Measurements from ENCODE around the gene ATP2B3.

Gene ATP2B3

DNA sequence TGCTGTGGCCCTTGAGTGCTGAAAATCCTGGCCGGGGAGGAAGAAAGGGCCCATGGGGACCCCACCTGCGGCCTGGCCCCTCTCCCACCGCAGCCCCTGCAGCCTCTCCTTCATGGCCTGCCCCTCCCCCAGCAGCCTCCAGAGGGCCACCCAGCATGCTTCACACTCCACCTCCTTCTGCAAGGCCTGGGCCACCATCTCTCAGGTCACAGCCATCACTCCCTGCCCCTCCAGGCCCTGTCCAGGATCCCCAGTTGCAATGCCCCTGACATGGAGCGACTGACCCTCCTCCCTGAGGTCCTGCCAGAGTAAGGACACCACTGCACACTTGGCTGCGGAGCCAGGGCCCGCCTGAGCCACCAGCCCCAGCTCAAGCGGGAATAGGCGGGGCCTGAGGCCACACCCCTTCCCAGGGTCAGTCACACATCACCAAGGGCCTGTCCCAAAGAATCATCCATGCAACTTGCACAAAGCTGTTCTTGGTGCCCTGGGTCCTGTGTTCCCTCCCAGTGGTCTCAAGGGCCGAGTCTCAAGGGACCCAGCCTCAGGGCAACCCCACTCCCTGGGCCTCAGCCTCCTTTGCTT, 48.6 kb downstream of the ATP2B3 start:
- Histone ChIP-seq H3K36me3 (ENCODE audit: control insufficient read depth, insufficient read depth, low read length) (no peaks in the 10 kb centered on the region), H3K4me3 (ENCODE audit: low read depth, low read length) (no peak overlapping the region), H3K4me1 (ENCODE audit: control insufficient read depth, insufficient read depth, low read length) (no peaks in the 10 kb centered on the region), H3K9ac (ENCODE audit: low read depth, low read length) (no peak overlapping the region), H3K9me3 (ENCODE audit: control insufficient read depth, insufficient read depth, low read length) (no peaks in the 10 kb centered on the region), H3K27me3 (ENCODE audit: control insufficient read depth, insufficient read depth, low read length) (no peaks in the 10 kb centered on the region)

DNA sequence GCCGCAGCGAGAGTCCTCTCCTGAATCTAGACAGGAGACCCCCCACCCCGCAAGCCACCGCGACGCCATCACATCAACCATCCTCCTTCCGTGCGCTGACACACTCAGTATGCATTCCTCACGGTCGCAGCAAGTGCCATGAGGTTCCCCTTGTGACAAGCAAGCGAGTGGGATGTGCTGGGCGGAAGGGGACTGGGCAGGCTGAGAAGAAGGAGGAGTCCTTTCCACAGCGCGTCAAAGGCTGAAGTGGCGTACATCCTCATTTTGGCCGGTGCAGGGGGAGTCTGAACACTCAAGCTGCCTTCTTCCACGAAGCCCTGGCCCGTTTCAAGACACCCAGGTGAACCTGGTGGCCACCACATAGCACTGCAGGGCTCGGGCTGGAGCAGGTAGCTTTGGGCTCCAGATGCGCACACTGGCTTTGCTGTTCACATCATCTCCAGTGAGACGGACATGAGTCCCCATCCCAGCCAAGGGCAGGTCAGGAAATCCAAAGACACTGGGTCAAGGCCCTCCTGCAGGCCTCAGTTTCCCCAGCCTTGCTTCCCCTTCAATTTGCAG, 51.1 kb downstream of the ATP2B3 start:
- no peaks in the 10 kb centered on the region for H3K9me3 ChIP-seq (ENCODE audit: control insufficient read depth, insufficient read depth, low read length)
- H3K36me3 ChIP-seq (ENCODE audit: control insufficient read depth, insufficient read depth, low read length) = no peaks in the 10 kb centered on the region
- no peaks in the 10 kb centered on the region for H3K4me1 ChIP-seq (ENCODE audit: control insufficient read depth, insufficient read depth, low read length)
- H3K27me3 ChIP-seq (ENCODE audit: control insufficient read depth, insufficient read depth, low read length) = no peaks in the 10 kb centered on the region
- no peak overlapping the region for H3K9ac ChIP-seq (ENCODE audit: low read depth, low read length)
- no peak overlapping the region for H3K4me3 ChIP-seq (ENCODE audit: low read depth, low read length)

GRCh38 chrX:153569475-153569874, 52.0 kb downstream of the ATP2B3 start:
- H3K4me1 ChIP-seq (ENCODE audit: control insufficient read depth, insufficient read depth, low read length) = no peaks in the 10 kb centered on the region

GRCh38 chrX:153571534-153571908, 54.1 kb downstream of the ATP2B3 start:
- H3K9ac ChIP-seq (ENCODE audit: low read depth, low read length) = no peak overlapping the region
- H3K27me3 ChIP-seq (ENCODE audit: control insufficient read depth, insufficient read depth, low read length) = no peaks in the 10 kb centered on the region
- no peak overlapping the region for H3K4me3 ChIP-seq (ENCODE audit: low read depth, low read length)
- H3K4me1 ChIP-seq (ENCODE audit: control insufficient read depth, insufficient read depth, low read length) = no peaks in the 10 kb centered on the region
- no peaks in the 10 kb centered on the region for H3K36me3 ChIP-seq (ENCODE audit: control insufficient read depth, insufficient read depth, low read length)
- peaks cover 3% of the 10 kb centered on the region for H3K9me3 ChIP-seq (ENCODE audit: control insufficient read depth, insufficient read depth, low read length)

More at GRCh38 chrX:153569475-153569874, 52.0 kb downstream of the ATP2B3 start:
- Histone ChIP-seq H3K9me3 (ENCODE audit: control insufficient read depth, insufficient read depth, low read length) (peaks cover 3% of the 10 kb centered on the region), H3K9ac (ENCODE audit: low read depth, low read length) (no peak overlapping the region), H3K36me3 (ENCODE audit: control insufficient read depth, insufficient read depth, low read length) (no peaks in the 10 kb centered on the region), H3K4me3 (ENCODE audit: low read depth, low read length) (no peak overlapping the region), H3K27me3 (ENCODE audit: control insufficient read depth, insufficient read depth, low read length) (no peaks in the 10 kb centered on the region)

- H3K4me3 ChIP-seq (ENCODE audit: low read depth, low read length) = no peak overlapping the region
- H3K36me3 ChIP-seq (ENCODE audit: control insufficient read depth, insufficient read depth, low read length) = no peaks in the 10 kb centered on the region
- H3K4me1 ChIP-seq (ENCODE audit: control insufficient read depth, insufficient read depth, low read length) = no peaks in the 10 kb centered on the region
- no peak overlapping the region for H3K9ac ChIP-seq (ENCODE audit: low read depth, low read length)
- peaks cover 5% of the 10 kb centered on the region for H3K9me3 ChIP-seq (ENCODE audit: control insufficient read depth, insufficient read depth, low read length)
- H3K27me3 ChIP-seq (ENCODE audit: control insufficient read depth, insufficient read depth, low read length) = no peaks in the 10 kb centered on the region
Observed at GRCh38 chrX:153572601-153573000, 55.2 kb downstream of the ATP2B3 start.

GRCh38 chrX:153573984-153574383, 56.5 kb downstream of the ATP2B3 start:
- Histone ChIP-seq H3K9ac (ENCODE audit: low read depth, low read length) (no peak overlapping the region), H3K4me1 (ENCODE audit: control insufficient read depth, insufficient read depth, low read length) (no peaks in the 10 kb centered on the region), H3K4me3 (ENCODE audit: low read depth, low read length) (no peak overlapping the region), H3K36me3 (ENCODE audit: control insufficient read depth, insufficient read depth, low read length) (no peaks in the 10 kb centered on the region), H3K27me3 (ENCODE audit: control insufficient read depth, insufficient read depth, low read length) (no peaks in the 10 kb centered on the region), H3K9me3 (ENCODE audit: control insufficient read depth, insufficient read depth, low read length) (peaks cover 5% of the 10 kb centered on the region)

DNA sequence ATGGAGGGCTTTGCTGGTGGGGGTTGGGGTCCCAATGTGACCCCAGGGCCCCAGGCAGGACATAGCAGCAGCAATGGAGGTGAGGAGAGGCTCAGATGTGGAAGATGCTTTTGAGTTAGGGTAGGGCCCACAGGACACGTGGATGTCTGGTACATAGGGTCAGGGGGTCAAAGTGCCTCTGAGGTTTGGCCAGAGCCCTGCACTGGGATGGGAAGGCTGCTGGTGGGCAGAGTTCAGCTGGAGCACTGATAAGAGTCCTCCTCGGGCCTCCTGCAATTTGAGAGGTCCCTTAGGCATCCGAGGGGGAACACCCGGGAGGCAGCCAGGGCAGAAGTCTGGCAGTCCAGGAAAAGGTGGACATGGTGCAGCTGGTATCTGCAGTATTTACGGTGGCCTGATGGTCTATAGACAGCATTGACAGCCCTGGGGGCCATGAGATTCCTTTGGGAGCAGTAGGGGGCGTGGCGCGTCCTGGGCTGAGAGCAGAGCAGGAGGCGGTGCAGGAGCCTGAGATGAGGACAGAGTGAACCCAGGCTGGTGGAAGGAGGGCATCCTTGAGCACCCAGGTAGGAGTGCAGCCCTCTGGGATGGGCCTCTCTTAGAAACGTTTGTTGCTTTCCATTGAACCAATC, 58.9 kb downstream of the ATP2B3 start:
- no peak overlapping the region for H3K9ac ChIP-seq (ENCODE audit: low read depth, low read length)
- H3K9me3 ChIP-seq (ENCODE audit: control insufficient read depth, insufficient read depth, low read length) = peaks cover 5% of the 10 kb centered on the region
- no peaks in the 10 kb centered on the region for H3K27me3 ChIP-seq (ENCODE audit: control insufficient read depth, insufficient read depth, low read length)
- no peaks in the 10 kb centered on the region for H3K36me3 ChIP-seq (ENCODE audit: control insufficient read depth, insufficient read depth, low read length)
- H3K4me1 ChIP-seq (ENCODE audit: control insufficient read depth, insufficient read depth, low read length) = no peaks in the 10 kb centered on the region
- H3K4me3 ChIP-seq (ENCODE audit: low read depth, low read length) = no peak overlapping the region

GRCh38 chrX:153576961-153577360, 59.5 kb downstream of the ATP2B3 start:
- Histone ChIP-seq H3K9me3 (ENCODE audit: control insufficient read depth, insufficient read depth, low read length) (peaks cover 5% of the 10 kb centered on the region), H3K9ac (ENCODE audit: low read depth, low read length) (no peak overlapping the region), H3K4me3 (ENCODE audit: low read depth, low read length) (no peak overlapping the region), H3K27me3 (ENCODE audit: control insufficient read depth, insufficient read depth, low read length) (no peaks in the 10 kb centered on the region), H3K4me1 (ENCODE audit: control insufficient read depth, insufficient read depth, low read length) (no peaks in the 10 kb centered on the region), H3K36me3 (ENCODE audit: control insufficient read depth, insufficient read depth, low read length) (no peaks in the 10 kb centered on the region)

GRCh38 chrX:153578200-153578835, 60.9 kb downstream of the ATP2B3 start:
- Histone ChIP-seq H3K4me3 (ENCODE audit: low read depth, low read length) (no peak overlapping the region), H3K27me3 (ENCODE audit: control insufficient read depth, insufficient read depth, low read length) (no peaks in the 10 kb centered on the region), H3K36me3 (ENCODE audit: control insufficient read depth, insufficient read depth, low read length) (no peaks in the 10 kb centered on the region), H3K9me3 (ENCODE audit: control insufficient read depth, insufficient read depth, low read length) (peaks cover 5% of the 10 kb centered on the region), H3K4me1 (ENCODE audit: control insufficient read depth, insufficient read depth, low read length) (no peaks in the 10 kb centered on the region), H3K9ac (ENCODE audit: low read depth, low read length) (no peak overlapping the region)

DNA sequence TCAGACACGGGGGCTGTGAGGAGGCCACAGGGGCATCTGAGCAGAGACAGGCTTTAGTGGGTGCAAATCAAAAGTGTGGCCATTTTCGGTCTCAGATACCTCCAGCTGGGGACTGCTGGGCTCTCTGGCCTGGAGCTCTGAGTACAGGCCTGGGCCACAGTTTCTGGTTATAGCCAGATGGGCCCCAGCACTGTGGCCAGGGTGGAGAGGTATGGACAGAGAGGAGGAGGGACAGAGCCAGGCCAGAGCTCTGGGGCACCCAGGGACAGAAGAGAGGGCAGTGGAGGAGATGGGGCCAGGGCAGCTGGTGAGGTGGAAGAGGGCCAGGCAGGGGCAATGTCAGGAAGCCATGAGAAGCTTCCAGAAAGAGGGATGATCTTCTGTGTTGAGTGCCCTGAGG, 61.4 kb downstream of the ATP2B3 start:
- Histone ChIP-seq H3K9ac (ENCODE audit: low read depth, low read length) (no peak overlapping the region), H3K27me3 (ENCODE audit: control insufficient read depth, insufficient read depth, low read length) (no peaks in the 10 kb centered on the region), H3K4me1 (ENCODE audit: control insufficient read depth, insufficient read depth, low read length) (no peaks in the 10 kb centered on the region), H3K4me3 (ENCODE audit: low read depth, low read length) (no peak overlapping the region), H3K9me3 (ENCODE audit: control insufficient read depth, insufficient read depth, low read length) (peaks cover 3% of the 10 kb centered on the region), H3K36me3 (ENCODE audit: control insufficient read depth, insufficient read depth, low read length) (peaks cover 2% of the 10 kb centered on the region)

GRCh38 chrX:153580700-153581386, 63.4 kb downstream of the ATP2B3 start:
- no peak overlapping the region for H3K4me3 ChIP-seq (ENCODE audit: low read depth, low read length)
- H3K36me3 ChIP-seq (ENCODE audit: control insufficient read depth, insufficient read depth, low read length) = peaks cover 2% of the 10 kb centered on the region
- no peak overlapping the region for H3K9ac ChIP-seq (ENCODE audit: low read depth, low read length)
- no peaks in the 10 kb centered on the region for H3K27me3 ChIP-seq (ENCODE audit: control insufficient read depth, insufficient read depth, low read length)
- no peaks in the 10 kb centered on the region for H3K4me1 ChIP-seq (ENCODE audit: control insufficient read depth, insufficient read depth, low read length)
- peaks cover 3% of the 10 kb centered on the region for H3K9me3 ChIP-seq (ENCODE audit: control insufficient read depth, insufficient read depth, low read length)

Data from iPS-15b (cell line).